ENCODE measurements around the gene DNAH3. TPM values are rescaled to one million over a fixed set of nuclear protein-coding genes. Genes with fewer than 3 reads are reported as not detected.

DNAH3 gene
- total RNA-seq, 1 experiment from 2014 or later = 0.21 TPM

GRCh38 chr16:20920091-20920490 is 230.6 kb downstream of the DNAH3 start:
- Mint-ChIP-seq H3K36me3 (ENCODE audit: insufficient read depth, unreplicated experiment) (no peaks in the 10 kb centered on the region), H3K4me1 (ENCODE audit: low read depth, unreplicated experiment) (no peaks in the 10 kb centered on the region), H3K4me3 (ENCODE audit: low read depth, unreplicated experiment) (no peak overlapping the region), H3K27me3 (ENCODE audit: unreplicated experiment) (no peaks in the 10 kb centered on the region), H3K27ac (ENCODE audit: unreplicated experiment) (no peak overlapping the region), H3K9me3 (ENCODE audit: low read depth, unreplicated experiment) (no peaks in the 10 kb centered on the region)
- TF ChIP-seq, protein P1, sequence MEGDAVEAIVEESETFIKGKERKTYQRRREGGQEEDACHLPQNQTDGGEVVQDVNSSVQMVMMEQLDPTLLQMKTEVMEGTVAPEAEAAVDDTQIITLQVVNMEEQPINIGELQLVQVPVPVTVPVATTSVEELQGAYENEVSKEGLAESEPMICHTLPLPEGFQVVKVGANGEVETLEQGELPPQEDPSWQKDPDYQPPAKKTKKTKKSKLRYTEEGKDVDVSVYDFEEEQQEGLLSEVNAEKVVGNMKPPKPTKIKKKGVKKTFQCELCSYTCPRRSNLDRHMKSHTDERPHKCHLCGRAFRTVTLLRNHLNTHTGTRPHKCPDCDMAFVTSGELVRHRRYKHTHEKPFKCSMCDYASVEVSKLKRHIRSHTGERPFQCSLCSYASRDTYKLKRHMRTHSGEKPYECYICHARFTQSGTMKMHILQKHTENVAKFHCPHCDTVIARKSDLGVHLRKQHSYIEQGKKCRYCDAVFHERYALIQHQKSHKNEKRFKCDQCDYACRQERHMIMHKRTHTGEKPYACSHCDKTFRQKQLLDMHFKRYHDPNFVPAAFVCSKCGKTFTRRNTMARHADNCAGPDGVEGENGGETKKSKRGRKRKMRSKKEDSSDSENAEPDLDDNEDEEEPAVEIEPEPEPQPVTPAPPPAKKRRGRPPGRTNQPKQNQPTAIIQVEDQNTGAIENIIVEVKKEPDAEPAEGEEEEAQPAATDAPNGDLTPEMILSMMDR (IDR thresholded peaks at IDR 0.05; ENCODE audit: unreplicated experiment) = no peak
- CTCF ChIA-PET = no interaction called here
- no TSS peak for BruUV-seq (replicated peaks)
- intact Hi-C loops (cut with micrococcal nuclease; ENCODE audit: unreplicated experiment) = no loop called here
- DNase-seq = no peak

DNA sequence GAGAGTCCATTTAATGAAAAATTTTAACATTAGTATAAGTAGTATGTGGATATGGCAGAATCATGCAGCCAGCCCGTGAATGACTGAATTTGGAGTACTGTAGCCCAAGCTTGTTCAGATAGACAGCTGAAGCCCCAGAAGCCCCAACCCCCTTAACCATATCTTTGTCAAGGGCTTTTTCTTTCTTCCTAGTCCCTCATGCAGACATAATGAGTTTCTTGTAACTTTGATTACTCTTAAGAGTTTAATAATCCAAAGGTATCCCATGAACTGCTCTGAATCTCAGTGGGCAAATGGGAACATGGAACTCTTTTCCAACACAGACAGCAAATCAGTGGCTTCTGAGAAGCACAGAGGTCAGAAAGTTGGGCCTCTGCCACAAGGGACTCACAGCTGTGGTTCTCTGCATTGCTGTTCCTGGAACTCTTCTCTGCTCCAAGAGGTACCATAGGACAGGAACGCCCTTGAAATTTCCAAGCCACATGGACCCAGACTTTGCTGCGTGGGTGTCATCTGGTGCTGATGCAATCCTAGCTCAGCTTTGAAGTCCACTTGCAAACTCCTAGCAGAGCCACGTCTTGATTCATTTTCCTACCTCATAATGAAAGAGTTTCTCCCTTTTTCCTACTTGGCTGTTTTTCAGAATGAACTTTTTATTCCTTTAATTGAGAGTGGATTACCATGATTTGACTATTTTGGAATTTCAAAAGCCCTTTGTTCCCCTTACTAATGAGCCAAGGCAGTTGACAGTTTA is 232.0 kb downstream of the DNAH3 start:
- Mint-ChIP-seq H3K4me3 (ENCODE audit: low read depth, unreplicated experiment) (no peak overlapping the region), H3K4me1 (ENCODE audit: low read depth, unreplicated experiment) (peaks cover 3% of the 10 kb centered on the region), H3K27ac (ENCODE audit: unreplicated experiment) (no peak overlapping the region), H3K9me3 (ENCODE audit: low read depth, unreplicated experiment) (no peaks in the 10 kb centered on the region), H3K36me3 (ENCODE audit: insufficient read depth, unreplicated experiment) (peaks cover 2% of the 10 kb centered on the region), H3K27me3 (ENCODE audit: unreplicated experiment) (no peaks in the 10 kb centered on the region)
- TF ChIP-seq, protein P1 (IDR thresholded peaks at IDR 0.05; ENCODE audit: unreplicated experiment) = no peak
- intact Hi-C loops (cut with micrococcal nuclease; ENCODE audit: unreplicated experiment) = no loop called here
- CTCF ChIA-PET = no interaction called here
- DNase-seq = no peak
- no TSS peak for BruUV-seq (replicated peaks)

DNA sequence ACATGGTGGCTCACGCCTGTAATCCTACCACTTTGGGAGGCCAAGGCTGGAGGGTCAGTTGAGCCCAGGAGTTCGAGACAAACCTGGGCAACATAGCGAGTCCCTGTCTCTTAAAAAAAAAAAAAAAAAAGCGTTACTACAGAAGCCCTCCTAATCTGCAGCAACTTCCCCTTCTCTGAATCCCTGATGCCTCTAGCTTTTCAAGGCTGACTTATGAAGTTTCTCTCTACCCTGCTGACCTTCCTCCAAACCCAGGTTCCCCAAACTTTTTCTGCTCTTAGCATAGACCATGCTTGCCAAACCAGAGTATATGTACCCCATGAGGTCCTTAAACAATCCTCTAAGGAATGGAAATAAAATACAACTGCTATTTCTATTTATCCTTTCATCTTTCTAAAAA is 233.7 kb downstream of the DNAH3 start:
- Mint-ChIP-seq H3K4me1 (ENCODE audit: low read depth, unreplicated experiment) (peaks cover 8% of the 10 kb centered on the region), H3K36me3 (ENCODE audit: insufficient read depth, unreplicated experiment) (peaks cover 5% of the 10 kb centered on the region), H3K27me3 (ENCODE audit: unreplicated experiment) (no peaks in the 10 kb centered on the region), H3K27ac (ENCODE audit: unreplicated experiment) (no peak overlapping the region), H3K4me3 (ENCODE audit: low read depth, unreplicated experiment) (no peak overlapping the region), H3K9me3 (ENCODE audit: low read depth, unreplicated experiment) (no peaks in the 10 kb centered on the region)
- intact Hi-C loops (cut with micrococcal nuclease; ENCODE audit: unreplicated experiment) = no loop called here
- CTCF ChIA-PET = no interaction called here
- no peak for DNase-seq
- TF ChIP-seq, protein P1 (IDR thresholded peaks at IDR 0.05; ENCODE audit: unreplicated experiment) = no peak
- BruUV-seq (replicated peaks) = no TSS peak

GRCh38 chr16:20916289-20916688 is 234.4 kb downstream of the DNAH3 start:
- Mint-ChIP-seq H3K9me3 (ENCODE audit: low read depth, unreplicated experiment) (no peaks in the 10 kb centered on the region), H3K4me3 (ENCODE audit: low read depth, unreplicated experiment) (no peak overlapping the region), H3K36me3 (ENCODE audit: insufficient read depth, unreplicated experiment) (peaks cover 5% of the 10 kb centered on the region), H3K27me3 (ENCODE audit: unreplicated experiment) (no peaks in the 10 kb centered on the region), H3K27ac (ENCODE audit: unreplicated experiment) (no peak overlapping the region), H3K4me1 (ENCODE audit: low read depth, unreplicated experiment) (peaks cover 12% of the 10 kb centered on the region)
- intact Hi-C loops (cut with micrococcal nuclease; ENCODE audit: unreplicated experiment) = no loop called here
- CTCF ChIA-PET = interaction anchor here (0.5 kb wide), 1 partner anchor 42 kb away, joined by 4 read pairs; no protein-coding TSS in a partner anchor
- no TSS peak for BruUV-seq (replicated peaks)
- no peak for DNase-seq
- TF ChIP-seq, protein P1 (IDR thresholded peaks at IDR 0.05; ENCODE audit: unreplicated experiment) = no peak
